ENCODE measurements around the gene STMN3.

Gene STMN3

DNA sequence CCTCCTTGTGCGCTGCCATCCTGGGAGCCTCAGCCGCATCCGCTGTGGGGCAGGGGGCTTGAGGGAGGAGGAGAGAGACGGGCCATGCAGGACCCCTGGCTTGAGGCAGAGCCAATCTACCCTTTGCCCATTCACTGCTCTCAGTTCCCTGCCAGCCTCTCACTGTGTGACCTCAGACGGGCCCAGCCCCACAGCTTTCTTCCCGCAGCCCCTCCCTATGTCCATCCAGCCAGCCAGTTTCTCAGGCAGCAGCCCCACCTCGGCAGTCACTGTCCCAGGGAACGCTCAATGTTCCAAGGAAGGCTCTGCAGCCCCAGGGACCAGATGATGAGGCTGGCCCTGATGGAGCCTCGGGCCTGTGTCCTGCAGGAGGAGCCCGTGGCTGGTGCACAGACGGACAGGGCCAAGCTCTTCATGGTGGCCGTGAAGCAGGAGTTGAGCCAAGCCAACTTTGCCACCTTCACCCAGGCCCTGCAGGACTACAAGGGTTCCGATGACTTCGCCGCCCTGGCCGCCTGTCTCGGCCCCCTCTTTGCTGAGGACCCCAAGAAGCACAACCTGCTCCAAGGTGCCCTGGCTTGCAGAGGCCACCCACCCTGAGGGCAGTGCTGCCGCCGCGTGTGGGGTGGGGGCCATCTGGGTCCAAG lies 39.3 kb upstream of the STMN3 start:
- no peak for DNase-seq (ENCODE audit: low spot score)

DNA sequence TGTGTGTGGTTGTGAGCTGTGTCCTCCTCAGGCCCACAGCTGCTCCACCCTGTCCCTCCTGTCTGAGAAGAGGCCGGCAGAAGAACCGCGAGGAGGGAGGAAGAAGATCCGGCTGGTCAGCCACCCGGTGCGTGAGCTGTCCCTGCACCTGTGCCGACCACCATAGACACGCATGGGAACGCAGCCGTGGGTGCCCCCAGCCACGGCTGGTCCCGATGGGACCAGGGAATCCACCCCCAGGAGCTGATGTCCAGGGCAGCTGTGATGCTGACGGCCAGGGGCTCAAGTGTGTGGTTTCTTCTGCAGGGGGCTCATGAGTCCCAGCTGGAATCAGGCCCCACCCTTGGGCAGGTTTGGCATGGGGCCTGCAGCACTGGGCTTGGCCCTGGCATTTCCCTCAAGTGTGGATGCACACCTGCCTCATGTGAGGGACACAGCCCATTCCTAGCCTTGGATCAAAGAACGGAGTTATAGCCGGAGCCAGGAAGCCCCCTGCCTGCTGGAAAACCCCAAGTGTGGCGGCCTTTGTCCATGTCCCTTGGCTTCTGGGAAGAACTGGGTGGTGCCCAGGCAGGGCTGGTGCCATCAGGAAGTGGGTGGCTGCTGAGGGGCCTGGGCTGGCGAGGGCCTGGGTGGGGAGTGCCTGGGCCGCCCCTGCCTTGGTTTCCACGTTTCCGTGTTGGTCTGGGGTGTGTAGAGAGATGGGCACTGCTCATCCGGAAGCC lies 38.6 kb upstream of the STMN3 start:
- DNase-seq (ENCODE audit: low spot score) = no peak

DNA sequence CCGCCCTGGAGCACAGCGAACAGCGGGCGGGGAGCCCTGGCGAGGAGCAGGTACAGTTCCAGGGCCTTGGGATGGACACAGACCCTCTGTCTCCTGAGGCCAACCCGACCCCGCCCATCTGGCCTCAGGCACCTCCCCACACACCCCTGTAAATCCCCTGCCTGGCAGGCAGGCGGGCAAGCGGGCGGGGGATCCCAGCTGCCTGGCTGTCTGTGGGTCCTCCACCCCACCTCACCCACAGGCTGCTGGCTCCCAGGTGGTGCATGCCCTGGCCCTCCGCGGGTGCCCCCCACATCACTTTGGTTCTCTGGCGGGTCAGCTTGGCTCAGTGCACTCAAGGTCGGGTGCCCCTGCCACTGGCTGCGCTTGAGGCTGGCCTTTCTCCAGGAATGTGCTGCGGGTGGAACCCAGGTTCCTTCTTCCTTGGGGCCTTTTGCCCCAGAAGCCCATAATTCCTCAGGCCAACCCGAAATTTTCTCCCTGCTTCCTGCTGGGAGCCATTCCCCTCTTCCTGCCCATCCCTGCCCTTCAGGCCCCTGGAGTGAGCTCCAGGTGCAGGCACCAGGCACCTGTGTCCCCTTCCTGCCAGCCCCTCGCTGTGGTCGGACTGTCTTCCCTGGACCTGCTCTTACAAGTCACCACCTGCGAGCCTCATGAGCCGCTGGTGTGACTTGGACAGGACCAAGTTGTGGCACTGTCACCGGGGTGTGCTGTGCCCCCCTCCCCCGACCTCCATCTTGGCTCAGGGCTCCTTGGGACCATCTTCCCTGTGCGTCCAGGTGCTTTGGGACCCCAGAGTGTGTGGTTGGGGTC lies 37.9 kb upstream of the STMN3 start:
- DNase-seq (ENCODE audit: low spot score) = no peak

DNA sequence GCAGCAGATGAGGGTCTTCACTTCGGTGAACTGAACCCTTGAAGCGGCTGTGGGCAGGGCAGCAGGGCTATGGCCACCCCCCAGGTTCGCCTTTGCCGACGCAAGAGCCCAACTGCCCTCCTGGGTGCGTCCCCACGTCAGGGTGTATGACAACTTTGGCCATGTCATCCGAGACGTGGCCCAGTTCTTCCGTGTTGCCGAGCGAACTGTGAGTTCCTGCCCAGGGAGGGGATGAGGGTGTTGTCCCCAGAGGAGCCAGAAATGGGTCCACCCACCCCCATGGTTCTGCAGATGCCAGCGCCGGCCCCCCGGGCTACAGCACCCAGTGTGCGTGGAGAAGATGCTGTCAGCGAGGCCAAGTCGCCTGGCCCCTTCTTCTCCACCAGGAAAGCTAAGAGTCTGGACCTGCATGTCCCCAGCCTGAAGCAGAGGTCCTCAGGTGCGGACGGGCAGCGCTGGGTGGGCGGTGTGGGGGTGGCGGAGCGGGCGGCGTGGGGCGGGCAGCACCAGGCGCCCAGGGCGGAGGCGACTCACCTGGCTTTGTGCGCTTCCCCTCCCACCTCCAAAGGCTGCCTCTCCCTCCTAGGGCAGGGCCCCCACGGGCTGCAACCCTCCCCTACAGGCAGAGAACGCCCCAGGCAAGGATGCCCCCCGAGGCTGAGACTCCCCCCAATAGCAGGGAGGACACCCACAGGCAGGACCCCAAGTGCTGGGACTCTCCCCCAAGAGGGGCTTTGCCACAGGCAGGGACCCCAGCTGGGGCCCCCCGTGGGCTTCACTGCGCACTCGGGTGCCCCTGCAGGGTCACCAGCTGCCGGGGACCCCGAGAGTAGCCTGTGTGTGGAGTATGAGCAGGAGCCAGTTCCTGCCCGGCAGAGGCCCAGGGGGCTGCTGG lies 37.0 kb upstream of the STMN3 start:
- DNase-seq (ENCODE audit: low spot score) = no peak

DNA sequence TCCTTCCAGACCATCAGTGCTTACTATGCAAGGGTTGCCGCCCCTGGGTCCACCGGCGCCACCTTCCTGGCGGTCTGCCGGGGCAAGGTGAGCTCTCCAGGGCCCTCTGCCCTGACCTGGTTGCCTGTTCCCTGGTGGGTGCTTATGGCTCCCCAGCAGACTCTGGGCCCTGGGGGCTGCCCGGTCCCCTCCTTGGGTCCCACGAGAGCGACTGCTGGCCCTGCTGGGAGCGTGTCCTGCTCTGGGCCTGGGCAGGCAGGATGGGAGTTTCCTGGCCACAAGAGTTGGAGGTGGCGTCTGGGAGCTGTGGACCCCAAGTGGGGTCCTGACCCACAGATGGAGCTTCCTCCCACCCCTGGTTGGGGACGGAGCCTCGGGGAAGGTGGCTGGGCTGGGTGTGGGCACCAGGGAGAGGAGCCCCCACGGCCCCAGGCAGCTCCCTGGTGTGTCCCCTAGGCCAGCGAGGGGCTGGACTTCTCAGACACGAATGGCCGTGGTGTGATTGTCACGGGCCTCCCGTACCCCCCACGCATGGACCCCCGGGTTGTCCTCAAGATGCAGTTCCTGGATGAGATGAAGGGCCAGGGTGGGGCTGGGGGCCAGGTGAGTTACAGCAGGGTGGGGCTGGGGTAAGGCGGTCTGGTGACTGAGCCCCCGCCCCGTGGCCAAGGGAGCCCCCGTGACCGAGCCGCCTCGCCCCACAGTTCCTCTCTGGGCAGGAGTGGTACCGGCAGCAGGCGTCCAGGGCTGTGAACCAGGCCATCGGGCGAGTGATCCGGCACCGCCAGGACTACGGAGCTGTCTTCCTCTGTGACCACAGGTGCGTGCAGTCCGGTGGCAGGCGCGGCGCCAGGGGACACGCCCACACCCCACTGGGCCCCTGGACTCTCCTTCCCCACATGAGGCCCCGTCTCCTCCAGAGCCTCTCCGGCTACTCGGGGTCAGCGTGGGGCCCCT lies 36.1 kb upstream of the STMN3 start:
- no peak for DNase-seq (ENCODE audit: low spot score)

DNA sequence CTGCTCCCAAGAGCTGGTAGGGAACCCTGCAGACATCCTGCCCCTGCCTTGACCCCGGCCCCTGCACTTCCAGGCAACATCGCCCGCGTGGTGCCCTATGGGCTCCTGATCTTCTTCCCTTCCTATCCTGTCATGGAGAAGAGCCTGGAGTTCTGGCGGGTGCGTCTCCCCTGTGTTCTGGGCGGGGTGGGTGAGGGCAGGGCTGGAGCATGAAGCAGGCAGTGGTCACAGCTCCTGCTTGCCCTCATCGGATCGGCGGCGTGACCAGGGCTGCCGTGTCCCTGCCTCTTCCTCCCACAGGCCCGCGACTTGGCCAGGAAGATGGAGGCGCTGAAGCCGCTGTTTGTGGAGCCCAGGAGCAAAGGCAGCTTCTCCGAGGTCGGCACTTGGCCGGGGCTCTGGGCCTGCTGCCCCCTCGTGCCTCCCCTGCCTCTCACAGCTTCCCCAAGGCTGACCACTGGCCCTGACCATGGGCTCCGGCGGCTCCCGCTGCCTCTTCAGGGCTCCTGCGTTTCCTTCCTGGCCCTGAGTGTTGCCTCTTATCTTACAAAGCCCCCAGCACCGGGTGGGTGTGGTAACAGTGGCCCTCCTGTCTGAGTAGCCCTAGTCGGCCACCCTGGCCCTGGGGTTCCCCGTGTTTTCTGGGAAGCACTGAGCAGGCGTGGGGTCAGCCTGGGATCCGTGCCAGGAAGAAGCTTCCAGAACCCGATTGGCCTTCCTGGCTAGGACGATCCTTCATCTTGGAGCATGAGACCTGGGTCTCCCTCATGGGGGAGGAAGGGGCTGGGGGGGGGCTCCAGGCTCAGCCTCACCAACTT lies 35.2 kb upstream of the STMN3 start:
- DNase-seq (ENCODE audit: low spot score) = no peak

DNA sequence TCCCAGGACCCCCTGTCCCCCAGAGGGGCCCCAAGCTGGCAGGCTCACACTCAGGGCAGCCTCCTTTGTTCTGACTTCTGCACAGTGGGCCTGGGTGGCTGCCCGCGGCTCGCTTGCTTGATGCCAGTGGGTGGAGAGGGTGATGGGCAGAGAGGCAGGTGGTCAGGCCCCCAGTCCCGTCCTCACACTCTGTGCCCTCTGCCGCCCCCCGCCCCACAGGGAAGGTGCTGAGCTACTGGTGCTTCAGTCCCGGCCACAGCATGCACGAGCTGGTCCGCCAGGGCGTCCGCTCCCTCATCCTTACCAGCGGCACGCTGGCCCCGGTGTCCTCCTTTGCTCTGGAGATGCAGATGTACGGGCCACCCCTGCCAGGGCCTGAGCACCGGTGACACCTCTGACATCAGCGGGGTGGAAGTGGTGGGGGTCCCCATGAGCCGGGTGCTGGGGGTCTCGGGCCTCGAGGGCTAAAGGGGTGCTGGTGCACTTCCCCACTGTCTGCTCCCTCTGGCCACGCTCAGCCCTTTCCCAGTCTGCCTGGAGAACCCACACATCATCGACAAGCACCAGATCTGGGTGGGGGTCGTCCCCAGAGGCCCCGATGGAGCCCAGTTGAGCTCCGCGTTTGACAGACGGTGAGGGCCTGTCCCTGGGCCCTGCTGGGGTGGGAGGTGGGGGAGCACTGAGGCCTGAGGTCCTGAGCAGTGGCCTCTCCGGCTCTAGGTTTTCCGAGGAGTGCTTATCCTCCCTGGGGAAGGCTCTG lies 34.4 kb upstream of the STMN3 start:
- no peak for DNase-seq (ENCODE audit: low spot score)

DNA sequence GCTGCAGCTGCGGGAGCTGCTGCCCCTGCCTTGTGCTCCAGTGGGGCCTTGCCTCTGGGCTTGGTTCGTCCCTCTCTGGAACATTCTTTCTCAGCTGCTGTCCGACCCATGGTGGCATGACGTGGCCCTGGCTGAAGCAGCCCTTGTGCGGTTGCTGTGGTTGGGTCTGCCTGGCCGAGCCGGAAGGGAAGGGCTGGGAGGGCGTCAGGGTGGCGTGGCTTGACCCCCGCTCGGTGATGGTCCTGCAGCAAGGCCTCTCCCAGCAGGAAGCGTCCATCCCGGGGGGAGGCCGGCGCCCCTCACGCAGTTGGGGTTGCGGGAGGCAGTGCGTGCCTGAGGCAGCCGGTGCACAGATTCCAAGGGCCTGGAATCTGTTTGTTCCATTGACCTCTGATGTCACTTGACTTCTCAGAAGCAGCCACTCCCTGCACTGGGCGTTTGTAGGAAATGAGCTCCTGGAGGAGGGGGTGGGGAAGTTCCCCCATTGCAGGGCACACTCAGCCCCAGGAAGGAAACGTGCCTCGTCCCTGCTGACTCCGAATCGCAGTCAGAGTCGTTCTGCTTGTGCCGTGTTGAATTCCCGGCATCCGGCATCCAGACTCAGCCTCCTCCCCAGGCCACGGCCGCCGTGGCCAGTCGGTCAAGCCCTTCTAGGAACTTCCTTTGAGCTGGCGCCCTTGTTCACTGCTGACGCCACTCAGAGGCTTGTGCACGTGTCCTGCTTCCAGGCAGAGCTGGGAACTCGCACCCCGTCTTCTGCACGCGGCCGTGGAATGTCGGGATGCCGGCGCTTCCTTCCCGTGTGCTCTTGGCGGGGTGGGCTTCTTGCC lies 33.5 kb upstream of the STMN3 start:
- DNase-seq (ENCODE audit: low spot score) = peak; percentile 86

DNA sequence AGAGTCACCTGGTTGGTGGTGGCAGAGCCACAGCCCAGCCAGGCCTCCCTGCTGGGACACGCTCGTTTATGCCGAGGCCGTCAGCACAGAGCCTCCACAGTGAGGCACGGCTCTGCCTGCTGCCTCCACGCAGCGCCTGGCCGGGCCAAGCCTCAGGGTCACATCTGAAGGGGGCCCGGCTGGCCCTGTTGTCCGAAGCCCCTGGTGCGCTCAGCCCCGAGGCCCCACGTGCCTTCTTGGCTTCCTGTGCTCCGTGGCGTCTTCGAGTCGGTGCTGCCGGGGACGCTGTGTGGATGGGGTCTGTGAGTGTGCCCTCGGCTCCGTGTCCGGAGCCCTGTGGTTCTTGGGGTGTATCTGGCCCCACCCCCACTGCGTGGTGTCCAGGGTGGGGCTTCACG lies 32.9 kb upstream of the STMN3 start:
- no peak for DNase-seq (ENCODE audit: low spot score)

DNA sequence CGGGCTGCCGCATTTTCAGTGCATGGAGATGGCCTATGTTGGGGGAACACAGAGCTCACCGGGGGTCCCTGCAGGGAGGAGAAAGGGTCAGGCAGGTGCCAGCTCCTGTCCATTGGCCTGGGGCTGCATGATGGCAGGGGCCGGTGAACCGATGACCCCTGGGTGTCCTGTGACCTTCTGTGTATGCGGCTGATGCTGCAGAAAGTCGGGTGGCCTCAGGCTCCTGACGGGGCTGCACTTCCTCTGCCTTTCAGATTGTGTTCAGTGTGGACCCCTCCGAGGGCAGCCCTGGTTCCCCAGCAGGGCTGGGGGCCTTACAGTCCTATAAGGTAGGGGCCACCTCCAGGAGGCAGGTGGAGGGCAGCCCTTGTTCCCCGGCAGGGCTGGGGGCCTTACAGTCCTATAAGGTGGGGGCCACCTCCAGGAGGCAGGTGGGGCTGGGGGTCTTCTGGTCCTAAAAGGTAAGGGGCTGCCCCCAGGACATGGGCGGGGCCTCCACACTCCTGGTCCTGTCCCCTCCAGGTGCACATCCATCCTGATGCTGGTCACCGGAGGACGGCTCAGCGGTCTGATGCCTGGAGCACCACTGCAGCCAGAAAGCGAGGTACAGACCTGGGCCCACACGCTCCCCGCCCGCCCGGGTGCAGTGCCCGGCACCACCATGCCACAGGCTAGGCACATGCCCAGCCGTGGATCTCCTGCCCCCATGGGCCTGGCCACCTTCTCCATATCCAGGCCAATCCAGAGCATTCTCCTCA lies 32.2 kb upstream of the STMN3 start:
- DNase-seq (ENCODE audit: low spot score) = no peak

DNA sequence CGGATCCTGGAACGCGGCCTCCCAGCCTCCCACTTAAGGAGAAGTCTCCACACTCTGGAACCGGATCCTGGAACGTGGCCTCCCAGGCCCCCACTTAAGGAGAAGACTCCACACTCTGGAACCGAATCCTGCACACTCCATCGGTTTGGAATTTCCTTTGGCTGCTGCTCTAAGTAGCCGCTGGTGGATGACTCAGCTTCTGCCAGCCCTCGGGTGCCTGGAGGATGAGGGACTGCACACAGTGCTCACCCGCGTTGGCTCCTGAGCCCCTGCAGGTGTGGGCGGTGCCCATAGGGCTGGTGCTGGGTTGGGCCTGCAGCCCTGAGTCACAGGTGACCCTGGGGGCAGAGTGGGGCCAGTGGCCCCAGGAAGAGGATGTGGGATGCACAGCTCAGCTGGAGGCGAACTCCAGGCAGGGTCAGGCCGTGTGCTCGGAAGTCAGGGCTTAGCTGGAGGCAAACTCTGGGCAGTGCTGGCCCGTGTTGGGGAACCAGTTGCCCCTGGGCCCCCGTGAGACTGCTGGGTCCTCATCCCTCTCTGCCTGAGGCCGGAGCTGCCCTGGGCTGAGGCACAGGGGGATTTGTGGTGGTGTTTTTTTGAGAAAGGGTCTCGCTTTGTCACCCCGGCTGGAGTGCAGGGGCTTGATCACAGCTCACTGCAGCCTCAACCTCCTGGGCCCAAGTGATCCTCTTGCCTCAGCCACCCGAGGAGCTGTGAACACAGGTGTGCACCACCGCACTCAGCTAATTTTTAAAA lies 29.3 kb upstream of the STMN3 start:
- peak; percentile 100 for DNase-seq (ENCODE audit: low spot score)

DNA sequence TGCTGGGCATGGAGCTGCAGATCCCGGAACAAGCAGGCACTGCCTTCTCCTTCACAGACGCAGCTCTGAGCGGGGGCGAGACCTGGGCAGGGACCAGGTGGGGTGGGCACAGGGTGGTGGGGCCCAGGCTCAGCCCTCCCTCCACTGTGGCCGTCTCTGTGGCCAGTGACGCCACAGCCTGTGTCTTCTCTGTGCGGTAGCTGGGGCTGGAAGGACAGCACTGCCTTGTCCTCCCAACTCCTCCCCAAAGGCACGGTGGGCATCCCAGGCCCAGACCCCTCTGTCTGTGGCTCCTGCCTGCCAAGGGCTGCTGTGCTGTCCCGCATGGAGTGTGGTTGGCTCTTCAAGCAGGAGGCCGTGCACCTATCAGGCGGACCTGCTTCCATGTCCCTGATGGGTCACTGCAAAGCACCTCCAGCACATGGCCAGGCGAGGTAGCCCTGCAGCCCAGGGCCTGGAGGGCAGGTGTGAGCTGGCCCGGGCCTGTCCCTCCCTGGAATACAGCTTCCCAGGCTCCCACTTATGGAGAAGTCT lies 28.5 kb upstream of the STMN3 start:
- DNase-seq (ENCODE audit: low spot score) = no peak

DNA sequence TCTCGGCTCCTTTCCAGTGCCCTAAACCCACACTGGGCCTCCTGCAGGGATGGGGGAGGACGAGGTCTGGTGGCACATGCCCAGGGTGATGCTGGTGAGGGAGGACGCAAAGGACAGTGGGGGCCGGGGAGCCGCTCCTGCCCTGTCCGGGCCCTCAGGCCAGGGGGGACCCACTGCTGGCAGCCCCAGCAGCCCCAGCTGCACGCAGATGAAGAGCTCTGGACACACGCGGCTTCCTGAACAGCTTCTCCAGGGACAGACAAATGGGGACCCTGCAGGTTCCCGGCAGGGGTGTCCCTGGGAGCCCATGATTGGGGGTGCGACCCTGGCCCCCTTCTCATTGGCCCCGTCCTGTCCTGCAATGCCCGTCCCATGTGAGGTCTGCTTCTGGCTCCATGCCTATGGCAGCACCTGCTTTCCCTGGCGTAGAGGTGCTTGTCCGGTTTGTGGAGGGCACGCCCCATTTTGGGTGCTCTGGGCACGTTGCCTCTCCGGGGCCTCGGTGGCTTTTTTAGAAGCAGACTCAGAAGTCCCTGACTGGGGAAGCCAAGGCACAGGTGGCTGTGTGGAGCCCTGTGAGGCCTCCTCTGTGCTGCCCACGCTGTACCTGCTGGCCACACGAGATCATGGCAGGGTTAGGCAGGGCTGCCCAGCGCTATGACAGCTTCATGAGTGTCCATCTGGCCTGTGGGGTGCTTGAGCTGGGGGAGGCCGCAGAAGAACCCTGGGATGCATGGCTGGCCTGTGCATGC lies 27.8 kb upstream of the STMN3 start:
- no peak for DNase-seq (ENCODE audit: low spot score)

DNA sequence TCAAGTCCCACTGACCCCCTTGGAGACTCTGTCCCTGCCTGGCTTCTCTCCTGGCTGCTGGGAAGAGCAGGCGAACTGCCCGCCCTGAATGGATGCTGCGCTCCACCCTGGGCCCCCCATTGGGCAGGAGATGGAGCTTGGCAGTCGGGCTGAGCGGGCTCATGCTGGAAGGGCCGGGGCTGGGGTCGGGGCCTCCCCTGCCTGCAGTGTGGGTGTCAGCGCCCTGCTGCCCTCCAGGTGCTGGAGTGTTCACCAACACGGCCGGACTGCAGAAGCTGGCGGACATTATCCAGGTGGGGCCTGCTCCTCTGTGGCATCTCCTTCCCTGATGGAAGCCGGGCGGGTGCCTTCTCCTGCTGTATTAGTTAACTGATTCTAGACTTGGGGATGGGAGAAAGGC lies 27.2 kb upstream of the STMN3 start:
- DNase-seq (ENCODE audit: low spot score) = no peak

DNA sequence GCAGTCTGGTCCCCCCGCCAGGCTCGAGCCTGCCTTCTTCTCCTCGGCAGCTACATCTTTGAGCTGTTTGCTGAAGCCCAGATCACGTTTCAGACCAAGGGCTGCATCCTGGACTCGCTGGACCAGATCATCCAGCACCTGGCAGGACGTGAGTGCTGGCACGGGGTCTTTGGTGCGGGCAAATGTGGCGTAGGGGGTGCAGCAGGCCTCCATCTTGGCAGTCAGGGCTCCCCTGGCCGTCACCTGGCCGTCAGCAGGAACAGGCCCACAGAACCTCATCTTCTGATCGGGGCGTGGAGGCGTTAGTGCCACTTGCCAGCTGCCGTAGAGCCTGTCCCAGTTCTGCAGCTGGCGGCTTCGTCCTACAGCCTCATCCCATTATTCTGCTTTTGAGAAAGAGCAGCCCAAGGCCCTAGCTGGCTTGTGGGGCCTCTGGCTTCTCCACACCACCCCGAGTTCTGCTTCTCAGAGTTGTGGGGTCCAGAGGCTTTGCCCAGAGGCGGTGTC lies 26.6 kb upstream of the STMN3 start:
- no peak for DNase-seq (ENCODE audit: low spot score)
